Body of pancreas (tissue), 4 donors: ENCODE results near the gene NTHL1.

Experiments used
- POLR2A ChIP-seq, 3 donors: fragments of 450-650 bp; IDR thresholded peaks; one replicate each; pipeline ENCODE4 v1.6.1; 2016; ENCODE audit warnings: antibody characterized with exemption in 3 of 3, mild to moderate bottlenecking in 2 of 3
- TF ChIP-seq, protein P1 (sequence below), 7 experiments: fragments of 450-650 bp in 4 of 7; fragments of 200-600 bp in 3 of 7; sonication (generic) in 3 of 7; IDR thresholded peaks; one replicate each; pipeline ENCODE4 v1.5.1; 2016 to 2019; ENCODE audit warnings: antibody characterized with exemption in 7 of 7

DNA sequence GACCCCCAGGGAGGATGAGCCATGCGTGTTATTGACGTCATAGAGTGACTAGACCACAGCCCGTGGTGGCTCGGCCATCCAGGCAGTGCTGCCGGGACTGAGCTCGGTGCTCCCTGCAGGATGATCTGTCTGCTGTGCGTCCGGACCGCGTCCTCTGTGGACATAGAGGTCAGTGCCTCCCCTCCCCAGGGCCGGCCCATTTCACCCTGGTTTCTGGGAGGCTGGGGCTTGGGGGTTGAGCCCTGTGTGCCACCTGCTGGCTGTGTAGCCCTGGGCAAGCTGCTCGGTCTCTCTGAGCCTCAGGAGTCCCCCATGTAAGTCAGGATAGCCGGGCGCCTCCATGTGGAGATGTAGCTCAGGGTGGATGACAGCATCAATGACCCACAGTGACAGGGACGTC lies 8.4 kb upstream of the NTHL1 start:
- TF ChIP-seq, protein P1, sequence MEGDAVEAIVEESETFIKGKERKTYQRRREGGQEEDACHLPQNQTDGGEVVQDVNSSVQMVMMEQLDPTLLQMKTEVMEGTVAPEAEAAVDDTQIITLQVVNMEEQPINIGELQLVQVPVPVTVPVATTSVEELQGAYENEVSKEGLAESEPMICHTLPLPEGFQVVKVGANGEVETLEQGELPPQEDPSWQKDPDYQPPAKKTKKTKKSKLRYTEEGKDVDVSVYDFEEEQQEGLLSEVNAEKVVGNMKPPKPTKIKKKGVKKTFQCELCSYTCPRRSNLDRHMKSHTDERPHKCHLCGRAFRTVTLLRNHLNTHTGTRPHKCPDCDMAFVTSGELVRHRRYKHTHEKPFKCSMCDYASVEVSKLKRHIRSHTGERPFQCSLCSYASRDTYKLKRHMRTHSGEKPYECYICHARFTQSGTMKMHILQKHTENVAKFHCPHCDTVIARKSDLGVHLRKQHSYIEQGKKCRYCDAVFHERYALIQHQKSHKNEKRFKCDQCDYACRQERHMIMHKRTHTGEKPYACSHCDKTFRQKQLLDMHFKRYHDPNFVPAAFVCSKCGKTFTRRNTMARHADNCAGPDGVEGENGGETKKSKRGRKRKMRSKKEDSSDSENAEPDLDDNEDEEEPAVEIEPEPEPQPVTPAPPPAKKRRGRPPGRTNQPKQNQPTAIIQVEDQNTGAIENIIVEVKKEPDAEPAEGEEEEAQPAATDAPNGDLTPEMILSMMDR (IDR thresholded peaks at IDR 0.05), result no peak
- no peak for TF ChIP-seq POLR2A (IDR thresholded peaks at IDR 0.05)
